ENCODE data around the gene SLC46A2. TPM values are rescaled to one million over a fixed set of nuclear protein-coding genes. Genes with fewer than 3 reads are reported as not detected.

SLC46A2 gene
- total and polyA plus RNA-seq, 4 donors = 0.01 to 0.17 (median 0.07) TPM; not detected in 1

DNA sequence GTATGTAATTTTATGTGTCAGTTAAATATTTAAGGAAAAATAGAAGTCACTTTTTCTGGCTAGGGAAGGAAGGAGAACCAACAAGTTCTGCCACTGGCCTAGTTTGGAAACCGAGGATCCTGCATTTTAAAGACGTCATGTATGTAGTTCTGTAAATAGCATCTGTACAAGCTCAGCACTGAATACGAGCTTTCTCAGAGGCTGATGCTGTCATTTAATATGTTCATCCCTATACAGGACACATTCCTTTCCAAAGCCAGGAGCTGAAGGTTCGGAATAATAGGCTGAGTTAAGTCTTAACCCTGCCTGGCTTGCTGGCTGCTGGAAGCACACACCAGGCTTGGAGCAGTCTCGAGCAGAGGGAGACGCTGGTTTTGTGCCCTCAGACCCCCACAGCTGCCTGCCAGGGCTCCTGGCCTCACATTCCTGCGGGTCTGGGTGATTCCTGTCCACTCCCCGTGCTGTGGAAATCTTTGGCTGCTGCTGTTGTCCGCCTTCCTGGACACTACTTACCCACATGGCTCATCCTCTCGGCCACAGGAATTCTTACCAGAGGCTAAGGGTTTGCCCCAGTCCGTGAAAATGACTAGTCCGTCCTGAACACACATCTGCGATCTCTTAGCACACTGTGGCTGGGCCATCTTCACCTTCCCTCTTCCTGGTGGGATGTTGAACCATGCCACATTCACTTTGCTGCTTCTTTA is 36.6 kb downstream of the SLC46A2 start (continued):
- TF ChIP-seq, protein P1, sequence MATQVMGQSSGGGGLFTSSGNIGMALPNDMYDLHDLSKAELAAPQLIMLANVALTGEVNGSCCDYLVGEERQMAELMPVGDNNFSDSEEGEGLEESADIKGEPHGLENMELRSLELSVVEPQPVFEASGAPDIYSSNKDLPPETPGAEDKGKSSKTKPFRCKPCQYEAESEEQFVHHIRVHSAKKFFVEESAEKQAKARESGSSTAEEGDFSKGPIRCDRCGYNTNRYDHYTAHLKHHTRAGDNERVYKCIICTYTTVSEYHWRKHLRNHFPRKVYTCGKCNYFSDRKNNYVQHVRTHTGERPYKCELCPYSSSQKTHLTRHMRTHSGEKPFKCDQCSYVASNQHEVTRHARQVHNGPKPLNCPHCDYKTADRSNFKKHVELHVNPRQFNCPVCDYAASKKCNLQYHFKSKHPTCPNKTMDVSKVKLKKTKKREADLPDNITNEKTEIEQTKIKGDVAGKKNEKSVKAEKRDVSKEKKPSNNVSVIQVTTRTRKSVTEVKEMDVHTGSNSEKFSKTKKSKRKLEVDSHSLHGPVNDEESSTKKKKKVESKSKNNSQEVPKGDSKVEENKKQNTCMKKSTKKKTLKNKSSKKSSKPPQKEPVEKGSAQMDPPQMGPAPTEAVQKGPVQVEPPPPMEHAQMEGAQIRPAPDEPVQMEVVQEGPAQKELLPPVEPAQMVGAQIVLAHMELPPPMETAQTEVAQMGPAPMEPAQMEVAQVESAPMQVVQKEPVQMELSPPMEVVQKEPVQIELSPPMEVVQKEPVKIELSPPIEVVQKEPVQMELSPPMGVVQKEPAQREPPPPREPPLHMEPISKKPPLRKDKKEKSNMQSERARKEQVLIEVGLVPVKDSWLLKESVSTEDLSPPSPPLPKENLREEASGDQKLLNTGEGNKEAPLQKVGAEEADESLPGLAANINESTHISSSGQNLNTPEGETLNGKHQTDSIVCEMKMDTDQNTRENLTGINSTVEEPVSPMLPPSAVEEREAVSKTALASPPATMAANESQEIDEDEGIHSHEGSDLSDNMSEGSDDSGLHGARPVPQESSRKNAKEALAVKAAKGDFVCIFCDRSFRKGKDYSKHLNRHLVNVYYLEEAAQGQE (IDR thresholded peaks at IDR 0.05) = no peak

DNA sequence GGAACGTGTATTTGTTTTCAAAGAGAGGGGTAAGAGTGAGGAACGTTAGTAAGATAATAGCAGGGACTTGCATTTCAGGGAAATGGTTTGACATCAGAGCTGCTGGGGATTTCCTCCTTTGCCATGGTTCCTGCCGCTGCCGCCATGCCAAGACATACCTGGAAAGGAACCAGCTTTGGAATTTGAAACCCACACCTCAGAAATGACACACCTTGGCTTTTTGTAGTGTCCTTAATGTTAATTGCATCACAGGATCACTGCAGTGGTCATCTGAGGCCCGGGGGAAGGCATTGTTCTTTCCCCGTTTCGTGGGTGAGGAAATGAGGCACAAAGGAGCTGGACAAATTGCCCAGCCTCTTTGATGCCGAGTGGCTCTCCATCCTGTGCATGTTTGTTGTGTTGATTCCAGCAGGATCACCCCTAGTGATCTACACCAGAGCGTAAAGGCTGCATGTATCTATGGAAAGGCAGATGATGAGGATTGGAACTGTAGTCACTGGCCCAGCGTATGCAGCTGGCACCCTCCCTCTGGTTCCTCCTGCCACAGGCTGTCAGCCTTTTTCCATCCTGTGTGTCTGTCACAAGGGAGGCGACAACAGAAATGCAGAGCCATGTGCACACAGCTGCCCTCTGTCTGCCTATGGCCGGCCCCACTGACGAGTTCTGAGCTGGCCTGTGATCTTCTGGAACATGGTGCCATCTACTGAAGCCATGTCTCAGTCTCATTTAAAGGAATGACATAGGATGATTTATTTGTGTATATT is 37.8 kb downstream of the SLC46A2 start:
- no peak overlapping the region for H3K27ac ChIP-seq (ENCODE audit: low read depth in 1 of 2, low read length in 2 of 2)
- H3K4me1 ChIP-seq (ENCODE audit: control insufficient read depth in 4 of 4, insufficient read depth in 4 of 4, low read length in 3 of 4) = no peaks in the 10 kb centered on the region
- TF ChIP-seq FOXA2 (IDR thresholded peaks at IDR 0.05) = no peak
- TF ChIP-seq TAF1 (conservative IDR thresholded peaks at IDR 0.05) = no peak
- TF ChIP-seq FOXA1 (IDR thresholded peaks at IDR 0.05) = no peak
- TF ChIP-seq, protein P2, sequence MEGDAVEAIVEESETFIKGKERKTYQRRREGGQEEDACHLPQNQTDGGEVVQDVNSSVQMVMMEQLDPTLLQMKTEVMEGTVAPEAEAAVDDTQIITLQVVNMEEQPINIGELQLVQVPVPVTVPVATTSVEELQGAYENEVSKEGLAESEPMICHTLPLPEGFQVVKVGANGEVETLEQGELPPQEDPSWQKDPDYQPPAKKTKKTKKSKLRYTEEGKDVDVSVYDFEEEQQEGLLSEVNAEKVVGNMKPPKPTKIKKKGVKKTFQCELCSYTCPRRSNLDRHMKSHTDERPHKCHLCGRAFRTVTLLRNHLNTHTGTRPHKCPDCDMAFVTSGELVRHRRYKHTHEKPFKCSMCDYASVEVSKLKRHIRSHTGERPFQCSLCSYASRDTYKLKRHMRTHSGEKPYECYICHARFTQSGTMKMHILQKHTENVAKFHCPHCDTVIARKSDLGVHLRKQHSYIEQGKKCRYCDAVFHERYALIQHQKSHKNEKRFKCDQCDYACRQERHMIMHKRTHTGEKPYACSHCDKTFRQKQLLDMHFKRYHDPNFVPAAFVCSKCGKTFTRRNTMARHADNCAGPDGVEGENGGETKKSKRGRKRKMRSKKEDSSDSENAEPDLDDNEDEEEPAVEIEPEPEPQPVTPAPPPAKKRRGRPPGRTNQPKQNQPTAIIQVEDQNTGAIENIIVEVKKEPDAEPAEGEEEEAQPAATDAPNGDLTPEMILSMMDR (IDR thresholded peaks at IDR 0.05; ENCODE audit: low read depth, low read length, missing input control) = no peak
- no peak for TF ChIP-seq GABPA (IDR thresholded peaks at IDR 0.05 in 1 of 2, conservative IDR thresholded peaks at IDR 0.05 in 1 of 2)
- 68% methylated on average over 13 of the region's 13 CpGs for WGBS
- H3K9ac ChIP-seq (ENCODE audit: low read depth in 1 of 2, low read length in 2 of 2) = no peak overlapping the region
- peaks cover 0 to 4% (median 1%) of the 10 kb centered on the region in 4 donors for H3K36me3 ChIP-seq (ENCODE audit: control insufficient read depth in 4 of 4, insufficient read depth in 3 of 4, low read depth in 1 of 4, low read length in 3 of 4)
- no peak overlapping the region for H3K4me3 ChIP-seq (ENCODE audit: low read depth in 1 of 3, low read length in 3 of 3)
- no peaks in the 10 kb centered on the region for H3K27me3 ChIP-seq (ENCODE audit: control insufficient read depth in 4 of 4, insufficient read depth in 4 of 4, low read length in 3 of 4)
- no peak for DNase-seq (ENCODE audit: low spot score)
- no peaks in the 10 kb centered on the region for H3K9me3 ChIP-seq (ENCODE audit: control insufficient read depth in 4 of 4, low read length in 3 of 4)

DNA sequence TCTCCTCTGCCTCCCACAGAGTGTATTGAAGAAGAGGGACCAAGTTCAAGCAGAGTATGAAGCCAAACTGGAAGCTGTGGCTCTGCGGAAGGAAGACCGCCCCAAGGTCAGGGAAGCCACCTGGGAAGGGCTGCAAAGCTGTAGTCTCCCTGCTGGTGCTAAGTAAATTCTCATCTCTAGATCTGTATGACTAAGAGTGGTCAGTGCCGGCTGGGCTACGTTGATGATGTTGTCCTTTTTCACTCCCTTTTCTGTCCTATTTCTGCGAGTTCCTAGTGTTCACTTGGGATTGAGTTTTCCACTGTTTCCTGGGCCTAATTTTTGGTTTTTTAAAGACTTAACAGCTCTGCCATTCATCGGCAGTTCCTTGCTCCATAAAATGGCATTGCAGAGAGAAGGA is 39.8 kb downstream of the SLC46A2 start:
- no peaks in the 10 kb centered on the region for H3K4me1 ChIP-seq (ENCODE audit: control insufficient read depth in 4 of 4, insufficient read depth in 4 of 4, low read length in 3 of 4)
- no peak overlapping the region for H3K4me3 ChIP-seq (ENCODE audit: low read depth in 1 of 3, low read length in 3 of 3)
- WGBS = 97% methylated on average over 6 of the region's 6 CpGs
- H3K9ac ChIP-seq (ENCODE audit: low read depth in 1 of 2, low read length in 2 of 2) = no peak overlapping the region
- DNase-seq (ENCODE audit: low spot score) = no peak
- H3K36me3 ChIP-seq (ENCODE audit: control insufficient read depth in 4 of 4, insufficient read depth in 3 of 4, low read depth in 1 of 4, low read length in 3 of 4) = peaks cover 0 to 4% (median 1%) of the 10 kb centered on the region in 4 donors
- H3K27ac ChIP-seq (ENCODE audit: low read depth in 1 of 2, low read length in 2 of 2) = no peak overlapping the region
- H3K9me3 ChIP-seq (ENCODE audit: control insufficient read depth in 4 of 4, low read length in 3 of 4) = no peaks in the 10 kb centered on the region
- no peaks in the 10 kb centered on the region for H3K27me3 ChIP-seq (ENCODE audit: control insufficient read depth in 4 of 4, insufficient read depth in 4 of 4, low read length in 3 of 4)
- TF ChIP-seq NR2F2 (IDR thresholded peaks at IDR 0.05) = no peak
- TF ChIP-seq, protein P2 (IDR thresholded peaks at IDR 0.05; ENCODE audit: low read depth, low read length, missing input control) = no peak
- no peak for TF ChIP-seq RAD21 (IDR thresholded peaks at IDR 0.05)
- no peak for TF ChIP-seq HNF4G (IDR thresholded peaks at IDR 0.05)
- TF ChIP-seq GABPA (IDR thresholded peaks at IDR 0.05 in 1 of 2, conservative IDR thresholded peaks at IDR 0.05 in 1 of 2) = no peak
- no peak for TF ChIP-seq SP1 (IDR thresholded peaks at IDR 0.05)
- TF ChIP-seq JUND (IDR thresholded peaks at IDR 0.05) = no peak
- TF ChIP-seq EGR1 (IDR thresholded peaks at IDR 0.05; ENCODE audit: low read depth in 2 of 2) = no peak
- TF ChIP-seq, protein P3, sequence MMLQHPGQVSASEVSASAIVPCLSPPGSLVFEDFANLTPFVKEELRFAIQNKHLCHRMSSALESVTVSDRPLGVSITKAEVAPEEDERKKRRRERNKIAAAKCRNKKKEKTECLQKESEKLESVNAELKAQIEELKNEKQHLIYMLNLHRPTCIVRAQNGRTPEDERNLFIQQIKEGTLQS (IDR thresholded peaks at IDR 0.05) = no peak
- TF ChIP-seq, protein P1 (IDR thresholded peaks at IDR 0.05) = no peak
- TF ChIP-seq FOXA1 (IDR thresholded peaks at IDR 0.05) = no peak
- no peak for TF ChIP-seq TAF1 (conservative IDR thresholded peaks at IDR 0.05)
- no peak for TF ChIP-seq HNF4A (conservative IDR thresholded peaks at IDR 0.05)
- TF ChIP-seq, protein P4, sequence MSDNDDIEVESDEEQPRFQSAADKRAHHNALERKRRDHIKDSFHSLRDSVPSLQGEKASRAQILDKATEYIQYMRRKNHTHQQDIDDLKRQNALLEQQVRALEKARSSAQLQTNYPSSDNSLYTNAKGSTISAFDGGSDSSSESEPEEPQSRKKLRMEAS (IDR thresholded peaks at IDR 0.05) = no peak
- no peak for TF ChIP-seq FOXA2 (IDR thresholded peaks at IDR 0.05)
- no peak for TF ChIP-seq RXRA (IDR thresholded peaks at IDR 0.05)
